ENCODE data around the gene SOX15. TPM values are rescaled to one million over a fixed set of nuclear protein-coding genes. Genes with fewer than 3 reads are reported as not detected.

SOX15 gene
- total and polyA plus RNA-seq, 10 of the 15 experiments (the other 5 are each of a cell fraction or from before 2014, with no cell fraction given), result 0.06 to 0.53 (median 0.16) TPM; not detected in 2

DNA sequence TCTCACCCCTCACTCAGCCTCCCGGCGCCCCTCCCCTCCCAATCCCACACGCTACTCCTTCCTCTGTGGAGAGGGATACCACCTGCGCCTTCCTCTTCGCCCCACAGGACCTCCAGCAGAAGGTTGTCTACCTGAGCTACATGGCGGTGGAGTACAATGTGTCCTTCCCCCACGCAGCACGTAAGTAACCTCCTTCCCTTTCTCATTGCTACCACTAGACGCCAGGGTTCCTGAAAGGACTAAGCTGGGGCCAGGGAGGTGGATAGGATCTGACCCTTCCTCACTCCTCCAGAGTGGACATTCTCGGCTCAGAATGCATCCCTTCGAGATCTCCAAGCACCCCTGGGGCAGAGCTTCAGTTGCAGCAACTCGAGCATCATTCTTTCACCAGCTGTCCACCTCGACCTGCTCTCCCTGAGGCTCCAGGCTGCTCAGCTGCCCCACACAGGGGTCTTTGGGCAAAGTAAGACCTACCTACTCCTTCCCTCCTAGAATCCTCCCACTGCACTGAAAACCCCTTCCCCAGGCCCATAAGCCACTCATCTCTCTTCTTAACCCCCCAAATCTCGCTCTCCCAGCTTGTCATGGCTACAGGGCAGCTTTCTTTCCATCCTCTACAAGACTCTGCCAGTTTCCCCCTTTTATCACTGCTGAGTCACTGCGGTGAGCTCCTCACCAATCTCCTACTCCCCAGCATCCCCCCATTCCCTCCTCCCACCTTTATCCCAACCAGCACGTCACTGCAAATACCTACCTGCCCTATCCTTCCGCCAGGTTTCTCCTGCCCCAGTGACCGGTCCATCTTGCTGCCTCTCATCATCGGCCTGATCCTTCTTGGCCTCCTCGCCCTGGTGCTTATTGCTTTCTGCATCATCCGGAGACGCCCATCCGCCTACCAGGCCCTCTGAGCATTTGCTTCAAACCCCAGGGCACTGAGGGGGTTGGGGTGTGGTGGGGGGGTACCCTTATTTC, 9.0 kb downstream of the SOX15 start:
- no TSS peak for BruUV-seq (replicated peaks)
- FAIRE-seq (no peak), DNase-seq (ENCODE audit: low read depth, low spot score) (no peak), ATAC-seq (no peak)
- ChIA-PET RAD21 (ENCODE audit: unreplicated experiment) (interaction anchor here (2.2 kb wide), 1 partner anchor 46 kb away, joined by 8 read pairs; the partner anchor contains the start of gene SAT2), CTCF (interaction anchor here (1.1 to 3.8 kb wide), 4 partner anchors 8 to 225 kb away, joined by 3 to 18 read pairs (median 6); partner anchors contain the start of gene SENP3), SMC1A (ENCODE audit: uncharacterized antibody, unreplicated experiment) (no interaction called here), POLR2A (interaction anchor here (0.6 to 1.8 kb wide), 5 partner anchors 23 to 177 kb away, joined by 3 to 9 read pairs (median 4); partner anchors contain the start of genes FXR2, TMEM256 and TP53)
- Histone ChIP-seq H3K9ac (ENCODE audit: control insufficient read depth, insufficient read depth, low read length) (no peak overlapping the region), H4K20me1 (ENCODE audit: control insufficient read depth, insufficient read depth) (peaks cover 8% of the 10 kb centered on the region), H3K4me1 (ENCODE audit: control insufficient read depth, insufficient read depth, low read length) (peaks cover 49% of the 10 kb centered on the region), H3K27me3 (replicated peaks in 1 of 2; ENCODE audit: control insufficient read depth in 2 of 2, insufficient read depth in 2 of 2, low read length in 1 of 2) (no peaks in the 10 kb centered on the region), H3K4me3 (no peak overlapping the region), H3K36me3 (ENCODE audit: control insufficient read depth in 2 of 2, insufficient read depth in 2 of 2, low read length in 1 of 2) (peaks cover 21 to 32% of the 10 kb centered on the region in 2 experiments), H3K27ac (ENCODE audit: control insufficient read depth, insufficient read depth) (no peak overlapping the region), H3K9me3 (replicated peaks; ENCODE audit: control insufficient read depth, insufficient read depth, low read length) (no peaks in the 10 kb centered on the region), H3K4me2 (ENCODE audit: control insufficient read depth, insufficient read depth) (peak overlapping the region; percentile 52; the same call in 1 of the 2 replicates), H2AFZ (ENCODE audit: control insufficient read depth, low read depth, low read length) (no peak overlapping the region), H3K79me2 (ENCODE audit: control insufficient read depth, insufficient read depth, low read length) (peaks cover 45% of the 10 kb centered on the region)
- 71% methylated on average over 23 of the region's 23 CpGs for WGBS (ENCODE audit: insufficient coverage, insufficient replicate concordance, low lambda C conversion rate, missing lambda C conversion rate)
- intact Hi-C loops (cut with micrococcal nuclease; ENCODE audit: unreplicated experiment), result loop anchor here (5.0 kb wide), 1 partner anchor 36 kb away; no protein-coding TSS in a partner anchor
- in situ Hi-C loops (cut with MboI), result no loop called here
- TF ChIP-seq RAD21 (IDR thresholded peaks at IDR 0.05; ENCODE audit: insufficient read depth, low read depth, low read length) (no peak), PAX8 (IDR thresholded peaks at IDR 0.05) (no peak), TARDBP (IDR thresholded peaks at IDR 0.05; ENCODE audit: borderline replicate concordance) (no peak), RCOR1 (conservative IDR thresholded peaks at IDR 0.05; ENCODE audit: low read depth, low read length) (no peak), STAT3 (IDR thresholded peaks at IDR 0.05; ENCODE audit: low read depth, low read length) (no peak)
- TF ChIP-seq, protein P1, sequence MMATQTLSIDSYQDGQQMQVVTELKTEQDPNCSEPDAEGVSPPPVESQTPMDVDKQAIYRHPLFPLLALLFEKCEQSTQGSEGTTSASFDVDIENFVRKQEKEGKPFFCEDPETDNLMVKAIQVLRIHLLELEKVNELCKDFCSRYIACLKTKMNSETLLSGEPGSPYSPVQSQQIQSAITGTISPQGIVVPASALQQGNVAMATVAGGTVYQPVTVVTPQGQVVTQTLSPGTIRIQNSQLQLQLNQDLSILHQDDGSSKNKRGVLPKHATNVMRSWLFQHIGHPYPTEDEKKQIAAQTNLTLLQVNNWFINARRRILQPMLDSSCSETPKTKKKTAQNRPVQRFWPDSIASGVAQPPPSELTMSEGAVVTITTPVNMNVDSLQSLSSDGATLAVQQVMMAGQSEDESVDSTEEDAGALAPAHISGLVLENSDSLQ (IDR thresholded peaks at IDR 0.05), result no peak
- TF ChIP-seq, protein P2, sequence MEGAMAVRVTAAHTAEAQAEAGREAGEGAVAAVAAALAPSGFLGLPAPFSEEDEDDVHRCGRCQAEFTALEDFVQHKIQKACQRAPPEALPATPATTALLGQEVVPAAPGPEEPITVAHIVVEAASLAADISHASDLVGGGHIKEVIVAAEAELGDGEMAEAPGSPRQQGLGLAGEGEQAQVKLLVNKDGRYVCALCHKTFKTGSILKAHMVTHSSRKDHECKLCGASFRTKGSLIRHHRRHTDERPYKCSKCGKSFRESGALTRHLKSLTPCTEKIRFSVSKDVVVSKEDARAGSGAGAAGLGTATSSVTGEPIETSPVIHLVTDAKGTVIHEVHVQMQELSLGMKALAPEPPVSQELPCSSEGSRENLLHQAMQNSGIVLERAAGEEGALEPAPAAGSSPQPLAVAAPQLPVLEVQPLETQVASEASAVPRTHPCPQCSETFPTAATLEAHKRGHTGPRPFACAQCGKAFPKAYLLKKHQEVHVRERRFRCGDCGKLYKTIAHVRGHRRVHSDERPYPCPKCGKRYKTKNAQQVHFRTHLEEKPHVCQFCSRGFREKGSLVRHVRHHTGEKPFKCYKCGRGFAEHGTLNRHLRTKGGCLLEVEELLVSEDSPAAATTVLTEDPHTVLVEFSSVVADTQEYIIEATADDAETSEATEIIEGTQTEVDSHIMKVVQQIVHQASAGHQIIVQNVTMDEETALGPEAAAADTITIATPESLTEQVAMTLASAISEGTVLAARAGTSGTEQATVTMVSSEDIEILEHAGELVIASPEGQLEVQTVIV (IDR thresholded peaks at IDR 0.05; ENCODE audit: borderline replicate concordance, partially characterized antibody), result no peak
- TF ChIP-seq, protein P3, sequence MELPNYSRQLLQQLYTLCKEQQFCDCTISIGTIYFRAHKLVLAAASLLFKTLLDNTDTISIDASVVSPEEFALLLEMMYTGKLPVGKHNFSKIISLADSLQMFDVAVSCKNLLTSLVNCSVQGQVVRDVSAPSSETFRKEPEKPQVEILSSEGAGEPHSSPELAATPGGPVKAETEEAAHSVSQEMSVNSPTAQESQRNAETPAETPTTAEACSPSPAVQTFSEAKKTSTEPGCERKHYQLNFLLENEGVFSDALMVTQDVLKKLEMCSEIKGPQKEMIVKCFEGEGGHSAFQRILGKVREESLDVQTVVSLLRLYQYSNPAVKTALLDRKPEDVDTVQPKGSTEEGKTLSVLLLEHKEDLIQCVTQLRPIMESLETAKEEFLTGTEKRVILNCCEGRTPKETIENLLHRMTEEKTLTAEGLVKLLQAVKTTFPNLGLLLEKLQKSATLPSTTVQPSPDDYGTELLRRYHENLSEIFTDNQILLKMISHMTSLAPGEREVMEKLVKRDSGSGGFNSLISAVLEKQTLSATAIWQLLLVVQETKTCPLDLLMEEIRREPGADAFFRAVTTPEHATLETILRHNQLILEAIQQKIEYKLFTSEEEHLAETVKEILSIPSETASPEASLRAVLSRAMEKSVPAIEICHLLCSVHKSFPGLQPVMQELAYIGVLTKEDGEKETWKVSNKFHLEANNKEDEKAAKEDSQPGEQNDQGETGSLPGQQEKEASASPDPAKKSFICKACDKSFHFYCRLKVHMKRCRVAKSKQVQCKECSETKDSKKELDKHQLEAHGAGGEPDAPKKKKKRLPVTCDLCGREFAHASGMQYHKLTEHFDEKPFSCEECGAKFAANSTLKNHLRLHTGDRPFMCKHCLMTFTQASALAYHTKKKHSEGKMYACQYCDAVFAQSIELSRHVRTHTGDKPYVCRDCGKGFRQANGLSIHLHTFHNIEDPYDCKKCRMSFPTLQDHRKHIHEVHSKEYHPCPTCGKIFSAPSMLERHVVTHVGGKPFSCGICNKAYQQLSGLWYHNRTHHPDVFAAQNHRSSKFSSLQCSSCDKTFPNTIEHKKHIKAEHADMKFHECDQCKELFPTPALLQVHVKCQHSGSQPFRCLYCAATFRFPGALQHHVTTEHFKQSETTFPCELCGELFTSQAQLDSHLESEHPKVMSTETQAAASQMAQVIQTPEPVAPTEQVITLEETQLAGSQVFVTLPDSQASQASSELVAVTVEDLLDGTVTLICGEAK (IDR thresholded peaks at IDR 0.05; ENCODE audit: borderline replicate concordance), result no peak
- TF ChIP-seq, protein P4, sequence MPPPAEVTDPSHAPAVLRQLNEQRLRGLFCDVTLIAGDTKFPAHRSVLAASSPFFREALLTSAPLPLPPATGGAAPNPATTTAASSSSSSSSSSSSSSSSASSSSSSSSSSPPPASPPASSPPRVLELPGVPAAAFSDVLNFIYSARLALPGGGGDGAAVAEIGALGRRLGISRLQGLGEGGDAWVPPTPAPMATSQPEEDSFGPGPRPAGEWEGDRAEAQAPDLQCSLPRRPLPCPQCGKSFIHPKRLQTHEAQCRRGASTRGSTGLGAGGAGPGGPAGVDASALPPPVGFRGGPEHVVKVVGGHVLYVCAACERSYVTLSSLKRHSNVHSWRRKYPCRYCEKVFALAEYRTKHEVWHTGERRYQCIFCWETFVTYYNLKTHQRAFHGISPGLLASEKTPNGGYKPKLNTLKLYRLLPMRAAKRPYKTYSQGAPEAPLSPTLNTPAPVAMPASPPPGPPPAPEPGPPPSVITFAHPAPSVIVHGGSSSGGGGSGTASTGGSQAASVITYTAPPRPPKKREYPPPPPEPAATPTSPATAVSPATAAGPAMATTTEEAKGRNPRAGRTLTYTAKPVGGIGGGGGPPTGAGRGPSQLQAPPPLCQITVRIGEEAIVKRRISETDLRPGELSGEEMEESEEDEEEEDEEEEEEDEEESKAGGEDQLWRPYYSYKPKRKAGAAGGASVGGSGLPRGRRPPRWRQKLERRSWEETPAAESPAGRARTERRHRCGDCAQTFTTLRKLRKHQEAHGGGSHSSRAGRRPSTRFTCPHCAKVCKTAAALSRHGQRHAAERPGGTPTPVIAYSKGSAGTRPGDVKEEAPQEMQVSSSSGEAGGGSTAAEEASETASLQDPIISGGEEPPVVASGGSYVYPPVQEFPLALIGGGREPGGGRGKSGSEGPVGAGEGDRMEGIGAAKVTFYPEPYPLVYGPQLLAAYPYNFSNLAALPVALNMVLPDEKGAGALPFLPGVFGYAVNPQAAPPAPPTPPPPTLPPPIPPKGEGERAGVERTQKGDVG (CRISPR knock-in tag; IDR thresholded peaks at IDR 0.05), result no peak
